ENCODE measurements around the gene CDH4.

The CDH4 gene

GRCh38 chr20:61736001-61736635, 484.1 kb downstream of the CDH4 start:
- no peak for DNase-seq (ENCODE audit: low read depth)

GRCh38 chr20:61736751-61737310, 484.8 kb downstream of the CDH4 start:
- no peak for DNase-seq (ENCODE audit: low read depth)

- DNase-seq (ENCODE audit: low read depth) = no peak
Measured at GRCh38 chr20:61737346-61737745, 485.3 kb downstream of the CDH4 start.

- DNase-seq (ENCODE audit: low read depth) = no peak
Measured at GRCh38 chr20:61737812-61738443, 485.9 kb downstream of the CDH4 start.

- no peak for DNase-seq (ENCODE audit: low read depth)
Measured at GRCh38 chr20:61738601-61739069, 486.6 kb downstream of the CDH4 start.

GRCh38 chr20:61739086-61739831, 487.2 kb downstream of the CDH4 start:
- no peak for DNase-seq (ENCODE audit: low read depth)

GRCh38 chr20:61739832-61740118, 487.7 kb downstream of the CDH4 start:
- no peak for DNase-seq (ENCODE audit: low read depth)

- DNase-seq (ENCODE audit: low read depth) = no peak
Measured at GRCh38 chr20:61742097-61742825, 490.2 kb downstream of the CDH4 start.

GRCh38 chr20:61743606-61744005, 491.5 kb downstream of the CDH4 start:
- DNase-seq (ENCODE audit: low read depth) = no peak

GRCh38 chr20:61744691-61745396, 492.8 kb downstream of the CDH4 start:
- DNase-seq (ENCODE audit: low read depth) = no peak

- no peak for DNase-seq (ENCODE audit: low read depth)
Measured at GRCh38 chr20:61745397-61746146, 493.5 kb downstream of the CDH4 start.

GRCh38 chr20:61746147-61746646, 494.1 kb downstream of the CDH4 start:
- no peak for DNase-seq (ENCODE audit: low read depth)

- no peak for DNase-seq (ENCODE audit: low read depth)
Measured at GRCh38 chr20:61746781-61747180, 494.7 kb downstream of the CDH4 start.

GRCh38 chr20:61748376-61748775, 496.3 kb downstream of the CDH4 start:
- no peak for DNase-seq (ENCODE audit: low read depth)

- no peak for DNase-seq (ENCODE audit: low read depth)
Measured at GRCh38 chr20:61749406-61750075, 497.5 kb downstream of the CDH4 start.

GRCh38 chr20:61750093-61750492, 498.0 kb downstream of the CDH4 start:
- DNase-seq (ENCODE audit: low read depth) = no peak

GRCh38 chr20:61752576-61752975, 500.5 kb downstream of the CDH4 start:
- no peak for DNase-seq (ENCODE audit: low read depth)

GRCh38 chr20:61753316-61753942, 501.4 kb downstream of the CDH4 start:
- no peak for DNase-seq (ENCODE audit: low read depth)

Data from activated T-cell treated with anti-CD3 and anti-CD28 coated beads for 48 hours (primary cell).